ENCODE data around the gene CCNYL1.

The CCNYL1 gene

DNA sequence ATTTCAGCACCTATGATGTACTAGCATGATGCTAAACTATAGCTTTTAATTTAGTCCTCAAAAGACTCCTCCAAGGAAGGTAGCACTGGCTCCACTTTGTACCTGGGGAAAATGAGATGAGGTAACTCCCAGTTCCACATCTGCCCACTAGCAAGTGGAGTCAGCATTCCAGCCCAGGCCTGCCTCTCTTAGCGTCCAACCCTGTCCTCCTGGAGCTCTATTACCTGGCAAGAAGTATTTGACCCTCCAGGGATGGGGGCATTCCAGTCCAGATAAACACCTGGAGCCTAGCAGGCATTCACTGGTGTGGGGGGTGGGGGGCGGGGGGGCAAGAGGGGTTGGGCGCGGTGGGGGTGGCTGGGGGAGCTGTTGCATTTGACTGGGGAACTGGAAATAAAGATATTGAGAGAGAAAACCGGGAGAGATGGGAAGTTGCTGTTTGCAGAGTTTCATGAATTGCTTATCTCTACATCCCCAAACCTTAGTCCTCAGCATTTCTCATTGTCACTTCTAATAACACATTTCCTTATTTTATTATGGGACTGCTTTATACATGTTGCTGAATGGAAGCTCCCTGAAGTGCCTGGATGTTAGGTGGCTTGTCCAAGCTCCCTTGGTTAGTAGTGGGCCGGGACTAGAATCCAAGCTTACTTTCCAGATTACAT, 80.3 kb downstream of the CCNYL1 start:
- DNase-seq (ENCODE audit: low read depth in 2 of 2), result no peak

DNA sequence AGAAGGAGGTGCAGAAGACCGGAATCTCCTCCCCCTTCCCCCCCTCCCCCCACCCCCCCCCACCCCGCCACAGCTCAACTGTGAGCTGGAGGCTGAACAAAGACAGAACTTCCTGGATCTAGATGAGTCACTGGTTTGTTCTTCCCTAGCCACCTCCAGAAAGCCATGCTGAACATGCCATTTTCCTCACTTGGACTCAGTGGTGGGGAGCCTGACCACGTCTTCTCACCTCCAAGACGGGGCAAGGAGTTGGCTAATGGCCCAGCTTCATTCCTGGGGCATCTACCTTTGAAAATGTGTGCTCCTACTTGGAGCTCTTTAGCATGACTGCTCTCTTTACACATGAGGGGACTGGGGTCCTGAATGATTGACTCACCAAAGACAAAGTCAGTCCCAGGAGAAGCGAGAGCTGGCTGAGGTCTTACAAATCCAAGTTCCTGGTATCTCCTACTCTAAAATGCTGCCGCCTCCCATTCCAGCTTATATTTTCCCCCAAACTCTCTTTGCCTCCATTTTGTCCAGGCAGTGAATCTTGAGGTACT, 80.9 kb downstream of the CCNYL1 start:
- no peak for DNase-seq (ENCODE audit: low read depth in 2 of 2)

DNA sequence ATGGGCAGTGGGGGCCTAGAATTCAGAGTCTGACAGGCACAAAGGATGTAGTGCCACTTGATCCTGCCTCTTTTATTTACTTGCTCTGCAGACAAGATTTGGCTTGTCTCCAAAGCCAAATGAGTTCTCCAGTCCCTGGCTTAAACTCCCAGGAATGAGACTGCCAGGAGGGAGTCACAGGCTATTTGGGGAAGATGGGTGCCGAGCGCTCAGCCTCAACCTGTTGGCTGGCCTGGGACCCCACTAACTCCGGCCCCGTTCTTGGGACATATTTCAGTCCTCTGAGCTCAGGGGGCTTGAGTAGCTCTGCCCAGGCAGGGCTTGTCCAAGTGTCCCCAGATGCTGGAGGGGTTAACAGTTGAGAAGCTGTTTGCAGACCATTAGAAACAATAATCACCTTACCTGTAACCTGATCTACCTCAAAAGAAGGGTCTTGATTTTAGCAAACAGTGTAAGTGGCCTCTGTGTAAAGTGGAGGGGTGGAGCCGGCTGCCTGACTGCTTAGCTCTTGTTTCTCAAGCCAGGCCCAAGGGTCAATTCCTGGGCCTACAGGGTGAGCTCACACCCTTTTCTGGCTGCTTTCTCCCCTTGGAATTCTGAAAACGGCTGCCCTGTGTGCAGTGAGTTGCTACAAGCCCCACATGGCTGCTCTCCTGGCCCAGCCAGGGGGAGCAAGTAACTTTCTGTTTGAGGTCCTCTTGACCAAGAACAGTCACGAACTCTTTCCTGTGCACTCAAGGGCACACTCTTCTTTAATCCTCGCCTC, 85.3 kb downstream of the CCNYL1 start:
- DNase-seq (ENCODE audit: low read depth in 2 of 2), result no peak

DNA sequence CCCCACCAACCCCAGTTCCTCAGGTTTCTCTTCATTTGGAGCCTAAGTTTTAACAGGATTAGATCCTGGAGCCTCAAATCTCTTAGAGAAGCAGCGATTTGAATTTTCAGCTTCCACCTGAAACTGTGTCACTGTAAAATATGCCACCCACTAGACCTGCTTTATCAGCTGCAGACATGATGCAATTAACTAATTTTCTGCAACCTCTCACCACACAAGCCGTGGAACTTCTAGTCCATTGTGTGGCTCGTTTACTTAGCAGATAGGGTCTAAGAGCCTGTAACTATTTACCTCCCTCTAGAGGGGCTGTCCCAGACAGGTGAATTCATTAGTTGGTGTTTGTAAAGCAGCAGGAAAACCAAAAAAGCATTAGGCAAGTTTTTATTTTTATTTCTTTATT, 89.8 kb downstream of the CCNYL1 start:
- DNase-seq (ENCODE audit: low read depth in 2 of 2), result no peak

DNA sequence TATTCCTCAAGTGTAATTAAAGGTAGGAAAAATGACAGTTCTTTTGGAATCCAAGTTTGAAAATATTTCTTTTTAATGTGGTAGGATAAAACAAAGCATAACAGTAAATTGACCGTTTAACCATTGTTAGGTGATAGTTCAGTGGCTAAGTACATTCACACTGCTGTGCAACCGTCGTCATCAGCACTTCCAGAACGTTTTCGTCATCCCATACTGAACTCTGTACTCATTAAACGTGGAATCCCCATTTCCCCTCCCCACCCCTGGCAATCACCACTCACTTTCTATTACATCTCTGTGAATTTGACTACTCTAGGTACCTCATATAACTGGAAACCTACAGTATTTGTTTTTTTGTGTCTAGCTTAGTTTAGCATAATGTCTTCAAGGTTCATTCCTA, 91.2 kb downstream of the CCNYL1 start:
- DNase-seq (ENCODE audit: low read depth in 2 of 2), result no peak

All from stimulated activated CD8-positive, alpha-beta memory T cell treated with anti-CD3 and anti-CD28 coated beads, Interleukin-15, amount 100 ng/mL, for 48 hours (primary cell).